H1 (cell line): ENCODE results near the gene MRC2. TPM values are rescaled to one million over a fixed set of nuclear protein-coding genes. Genes with fewer than 3 reads are reported as not detected.

Experiments
- CTCF ChIA-PET: fragments of 300-600 bp; sonication (Branson Sonifier 250); formaldehyde crosslinking; loops from one replicate; lab custom pipeline; 2021; ENCODE audit not compliant: partially characterized antibody; lab: Charles Lee
- POLR2A ChIA-PET: fragments of 300-600 bp; sonication (Branson Sonifier 250); formaldehyde crosslinking; loops from one replicate; lab custom pipeline; 2021; ENCODE audit warnings: inconsistent platforms; ENCODE audit not compliant: partially characterized antibody; lab: Charles Lee
- DNase-seq, 2 experiments: peaks; one replicate each; pipeline versions ENCODE4 v3.0.0 to v3.0.0-alpha.2; 2010 to 2022; ENCODE audit warnings: low spot score in 2 of 2, low read depth in 1 of 2, mixed read lengths in 1 of 2
- FAIRE-seq: peaks from 2 replicates; lab custom pipeline; 2011; peaks lifted over from hg19 to GRCh38; lab: Jason Lieb, UNC
- H2AFZ ChIP-seq: 2 replicates; pipeline ENCODE4 v1.8.1; 2012; ENCODE audit warnings: low read length, inconsistent platforms
- H2AK5ac ChIP-seq: 2 replicates; pipeline ENCODE4 v1.6.1; 2013; ENCODE audit warnings: low read depth, low read length
- H2BK120ac ChIP-seq: replicated peaks from 2 replicates; pipeline ENCODE3; 2013; ENCODE audit warnings: low read depth, low read length, inconsistent platforms
- H2BK12ac ChIP-seq: 2 replicates; pipeline ENCODE4 v1.6.1; 2013; ENCODE audit warnings: low read depth, low read length
- H2BK15ac ChIP-seq: 2 replicates; pipeline ENCODE4 v1.6.1; 2013; ENCODE audit warnings: low read length
- H2BK20ac ChIP-seq: 2 replicates; pipeline ENCODE4 v1.6.1; 2013; ENCODE audit warnings: low read length
- H2BK5ac ChIP-seq: 2 replicates; pipeline ENCODE4 v1.6.1; 2013; ENCODE audit warnings: low read depth, low read length
- H3K14ac ChIP-seq: 2 replicates; pipeline ENCODE4 v1.6.1; 2013; ENCODE audit warnings: inconsistent platforms; ENCODE audit not compliant: insufficient read length
- H3K18ac ChIP-seq: 2 replicates; pipeline ENCODE4 v1.6.1; 2013; ENCODE audit warnings: low read length; ENCODE audit errors: extremely low read depth
- H3K23ac ChIP-seq: 2 replicates; pipeline ENCODE4 v1.6.1; 2013; ENCODE audit warnings: inconsistent platforms; ENCODE audit not compliant: insufficient read length
- H3K23me2 ChIP-seq: 2 replicates; pipeline ENCODE4 v1.6.1; 2013; ENCODE audit warnings: low read depth, low read length
- H3K27ac ChIP-seq: 2 replicates; pipeline ENCODE4 v1.6.1; 2011; ENCODE audit warnings: low read depth, low read length, inconsistent platforms
- H3K27me3 ChIP-seq, 4 experiments: replicated peaks in 1 of 4; 1 replicate in 1 of 4; 2 replicates in 3 of 4; pipeline versions ENCODE4 v1.6.1 to v1.8.1; 2011 to 2013; ENCODE audit warnings: low read length in 3 of 4, mild to moderate bottlenecking in 3 of 4, inconsistent platforms in 2 of 4, mixed read lengths in 2 of 4, moderate library complexity in 1 of 4; ENCODE audit not compliant: control insufficient read depth in 3 of 4, insufficient read depth in 3 of 4; ENCODE audit errors: extremely low read depth in 1 of 4
- H3K36me3 ChIP-seq, 4 experiments: 2 replicates each; pipeline versions ENCODE4 v1.6.1 to v1.8.1; 2011 to 2013; ENCODE audit warnings: mild to moderate bottlenecking in 4 of 4, low read length in 3 of 4, moderate library complexity in 2 of 4, control low read depth in 1 of 4, inconsistent platforms in 1 of 4; ENCODE audit not compliant: insufficient read depth in 4 of 4, control insufficient read depth in 2 of 4
- H3K4ac ChIP-seq: replicated peaks from 2 replicates; pipeline ENCODE3; 2013; ENCODE audit warnings: low read length, low read depth, mixed read lengths, inconsistent platforms; ENCODE audit not compliant: insufficient read length
- H3K4me1 ChIP-seq, 4 experiments: replicated peaks in 1 of 4; 1 replicate in 1 of 4; 2 replicates in 3 of 4; pipeline versions ENCODE4 v1.6.1 to v1.8.1; 2011 to 2013; ENCODE audit warnings: low read length in 3 of 4, inconsistent platforms in 2 of 4, mixed read lengths in 1 of 4; ENCODE audit not compliant: insufficient read depth in 4 of 4, control insufficient read depth in 3 of 4
- H3K4me2 ChIP-seq, 2 experiments: 2 replicates each; pipeline versions ENCODE4 v1.6.1 to v1.8.1; 2011 to 2013; ENCODE audit warnings: low read depth in 2 of 2, low read length in 2 of 2, control low read depth in 1 of 2, inconsistent platforms in 1 of 2, mild to moderate bottlenecking in 1 of 2; ENCODE audit not compliant: insufficient read depth in 1 of 2
- H3K4me3 ChIP-seq, 4 experiments: fragments of 200-600, 300-600 bp in 1 of 4; sonication (generic), shearing (Covaris generic), sonication (Bioruptor Twin) in 1 of 4; 2 replicates each; pipeline versions ENCODE4 v1.5.1 to v1.8.1; 2011 to 2016; ENCODE audit warnings: low read length in 4 of 4, low read depth in 3 of 4, control low read depth in 2 of 4, inconsistent platforms in 2 of 4, mild to moderate bottlenecking in 2 of 4, mixed read lengths in 1 of 4, moderate library complexity in 1 of 4; ENCODE audit not compliant: insufficient read depth in 2 of 4; ENCODE audit errors: extremely low read depth in 1 of 4
- H3K56ac ChIP-seq: replicated peaks from 2 replicates; pipeline ENCODE3; 2013; ENCODE audit warnings: low read depth, mild to moderate bottlenecking, mixed read lengths, low read length, inconsistent platforms; ENCODE audit not compliant: insufficient read length
- H3K79me1 ChIP-seq: 2 replicates; pipeline ENCODE4 v1.6.1; 2013; ENCODE audit warnings: low read depth, low read length, control low read depth
- H3K79me2 ChIP-seq, 2 experiments: 2 replicates each; pipeline versions ENCODE4 v1.6.1 to v1.8.1; 2012 to 2013; ENCODE audit warnings: low read length in 2 of 2, mild to moderate bottlenecking in 2 of 2, inconsistent platforms in 1 of 2; ENCODE audit not compliant: insufficient read depth in 2 of 2, control insufficient read depth in 1 of 2
- H3K9ac ChIP-seq, 4 experiments: replicated peaks in 1 of 4; 1 replicate in 1 of 4; 2 replicates in 3 of 4; pipeline versions ENCODE4 v1.6.1 to v1.8.1; 2011 to 2013; ENCODE audit warnings: low read depth in 3 of 4, low read length in 3 of 4, control low read depth in 2 of 4, mild to moderate bottlenecking in 2 of 4, moderate library complexity in 2 of 4, inconsistent platforms in 1 of 4; ENCODE audit errors: extremely low read depth in 1 of 4
- H3K9me3 ChIP-seq, 2 experiments: 2 replicates each; pipeline versions ENCODE4 v1.6.1 to v1.8.1; 2012 to 2013; ENCODE audit warnings: mild to moderate bottlenecking in 2 of 2, moderate library complexity in 2 of 2, control low read depth in 1 of 2, inconsistent platforms in 1 of 2, low read depth in 1 of 2, low read length in 1 of 2, mixed read lengths in 1 of 2; ENCODE audit not compliant: insufficient read depth in 2 of 2
- H4K20me1 ChIP-seq, 2 experiments: replicated peaks in 1 of 2; 2 replicates each; pipeline versions ENCODE3 to v1.8.1; 2011 to 2013; ENCODE audit warnings: inconsistent platforms in 2 of 2, low read length in 2 of 2, mild to moderate bottlenecking in 1 of 2; ENCODE audit not compliant: insufficient read depth in 2 of 2, control insufficient read depth in 1 of 2
- H4K5ac ChIP-seq: 2 replicates; pipeline ENCODE4 v1.6.1; 2013; ENCODE audit warnings: low read length, low read depth, mixed read lengths, inconsistent platforms; ENCODE audit not compliant: insufficient read length
- H4K8ac ChIP-seq: 2 replicates; pipeline ENCODE4 v1.8.0; 2013; ENCODE audit warnings: mild to moderate bottlenecking, moderate library complexity, low read length, inconsistent platforms; ENCODE audit not compliant: insufficient read depth; ENCODE audit errors: extremely low read depth
- H4K91ac ChIP-seq: replicated peaks from 2 replicates; pipeline ENCODE3; 2013; ENCODE audit warnings: low read length, mixed read lengths, inconsistent platforms; ENCODE audit not compliant: insufficient read length
- FOSL1 ChIP-seq: IDR thresholded peaks from 2 replicates; pipeline ENCODE4 v1.6.1; 2011; ENCODE audit warnings: mild to moderate bottlenecking, low read depth, low read length, moderate library complexity; ENCODE audit not compliant: insufficient read depth
- WGBS, 2 experiments: shearing (Covaris generic) in 1 of 2; methylation state at CpG; one replicate each; pipeline versions ENCODE4 v1.1.6 to v1.1.7; 2013 to 2015; ENCODE audit warnings: low lambda C conversion rate in 2 of 2, mixed read lengths in 2 of 2, inconsistent platforms in 1 of 2, low coverage in 1 of 2, missing lambda C conversion rate in 1 of 2; ENCODE audit not compliant: insufficient replicate concordance in 2 of 2, insufficient coverage in 1 of 2, insufficient read length in 1 of 2; ENCODE audit errors: extremely low coverage in 1 of 2, missing lambda C conversion rate in 1 of 2; 5-methylcytosine and 5-hydroxymethylcytosine counted together
- polyA plus RNA-seq, 7 experiments: library from polyadenylated mRNA; depleted of rRNA in 3 of 7; stranded (reverse) in 5 of 7; unstranded in 2 of 7; fragments of >200 nt in 5 of 7; fragments of 200-250 nt in 2 of 7; gene quantifications; 1 replicate in 5 of 7; 2 replicates in 1 of 7; 4 replicates in 1 of 7; pipeline versions ENCODE4 v1.2.1 to v1.2.3, GENCODE V29; 2011 to 2013; ENCODE audit warnings: missing spikeins in 2 of 7, mixed read lengths in 2 of 7
- total RNA-seq: library from RNA; stranded (reverse); fragmentation: NEBNext Ultra II Directional; extraction: Animal tissue kit (Norgen Biotek cat#: 25700); gene quantifications from 2 replicates; pipeline ENCODE4 v1.2.1, GENCODE V29; 2021
- TF ChIP-seq, protein P1 (sequence below): IDR thresholded peaks from 2 replicates; pipeline ENCODE4 v1.6.1; 2012; ENCODE audit warnings: inconsistent platforms

The MRC2 gene
- total and polyA plus RNA-seq, 2 of the 8 experiments (the other 6 are each of a cell fraction or from before 2014, with no cell fraction given), result 7.0 to 24.2 TPM

DNA sequence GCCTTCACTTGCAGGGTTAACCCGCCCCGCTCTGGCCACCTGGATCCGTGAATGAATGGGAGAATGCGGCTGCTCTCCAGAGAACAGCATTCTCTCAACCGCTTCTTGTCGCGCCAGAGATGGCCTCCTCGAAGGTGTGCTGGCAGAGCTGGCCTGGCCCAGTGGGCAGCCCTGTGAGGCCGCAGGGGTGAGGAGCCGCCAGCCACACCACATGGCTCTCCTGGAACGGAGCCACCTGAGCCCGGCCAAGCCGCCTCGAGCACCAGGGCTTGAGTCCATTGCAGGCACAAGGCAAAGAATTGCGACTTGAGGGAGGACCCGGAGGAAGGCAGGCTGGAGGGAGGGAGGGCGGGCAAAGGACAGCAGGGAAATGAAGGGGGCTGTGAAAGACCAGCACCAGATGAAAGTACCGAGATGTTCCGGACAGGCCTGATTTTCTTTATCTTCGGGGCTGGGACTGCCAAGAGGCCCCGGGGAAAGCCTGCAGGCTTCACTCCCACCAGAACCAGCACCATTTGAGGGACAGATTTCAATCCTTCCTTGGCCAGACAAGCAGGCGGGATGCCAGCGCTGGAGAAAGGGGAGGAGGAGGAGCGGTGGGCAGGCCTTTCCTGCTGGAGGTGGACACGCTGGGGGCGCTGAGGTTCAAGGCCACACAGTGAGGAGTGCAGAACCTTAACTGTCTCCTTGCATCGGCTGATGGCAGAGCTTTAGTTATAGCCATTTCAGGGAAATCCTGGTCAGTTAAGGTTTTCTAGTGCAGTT, 69.4 kb downstream of the MRC2 start:
- CTCF ChIA-PET, result interaction anchor here (1.3 to 7.0 kb wide), 2 partner anchors 9 to 23 kb away, joined by 3 to 68 read pairs; no protein-coding TSS in a partner anchor
- Histone ChIP-seq H3K23ac (no peak overlapping the region), H3K9ac (no peak overlapping the region), H4K91ac (no peak overlapping the region), H2BK12ac (no peak overlapping the region), H3K18ac (no peak overlapping the region; the same call in 1 of the 2 replicates), H2BK15ac (no peak overlapping the region), H4K8ac (no peak overlapping the region; the same call in 1 of the 2 replicates), H3K27ac (no peak overlapping the region), H3K4me3 (no peak overlapping the region), H2BK120ac (no peak overlapping the region), H2AK5ac (no peak overlapping the region), H2BK5ac (no peak overlapping the region), H3K23me2 (no peaks in the 10 kb centered on the region; the same call in 1 of the 2 replicates), H3K79me2 (no peaks in the 10 kb centered on the region), H3K56ac (no peak overlapping the region), H3K79me1 (no peaks in the 10 kb centered on the region), H3K9me3 (no peaks in the 10 kb centered on the region), H3K36me3 (no peaks in the 10 kb centered on the region), H2BK20ac (no peak overlapping the region), H3K4me1 (peaks cover 0 to 5% (median 0%) of the 10 kb centered on the region in 4 experiments; a peak in 3 of 7 replicates), H4K20me1 (no peaks in the 10 kb centered on the region), H2AFZ (peak overlapping the region; percentile 25; the same call in 1 of the 2 replicates), H3K4me2 (no peak overlapping the region), H4K5ac (no peak overlapping the region), H3K14ac (no peak overlapping the region), H3K4ac (no peak overlapping the region), H3K27me3 (no peaks in the 10 kb centered on the region)
- POLR2A ChIA-PET, result no interaction called here
- TF ChIP-seq, protein P1, sequence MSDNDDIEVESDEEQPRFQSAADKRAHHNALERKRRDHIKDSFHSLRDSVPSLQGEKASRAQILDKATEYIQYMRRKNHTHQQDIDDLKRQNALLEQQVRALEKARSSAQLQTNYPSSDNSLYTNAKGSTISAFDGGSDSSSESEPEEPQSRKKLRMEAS, result 0 out of 2 replicates have a peak, but pooled peaks have one; percentile 9
- no peak for TF ChIP-seq FOSL1
- DNase-seq (no peak), FAIRE-seq (no peak)
- 88% methylated on average over 24 of the region's 27 CpGs; no CpG with 5 or more reads in 1 of the 2 experiments for WGBS, 2 experiments
